Large intestine (tissue), 3 donors: ENCODE measurements around the gene AAK1. TPM values are rescaled to one million over a fixed set of nuclear protein-coding genes. Genes with fewer than 3 reads are reported as not detected.

Experiments
- DNase-seq, 2 donors: peaks; one replicate each; pipeline versions ENCODE4 v3.0.0 to v3.0.0-alpha.2; 2013
- H3K27ac ChIP-seq: one replicate; pipeline ENCODE4 v1.5.1; 2013; ENCODE audit warnings: low read length
- H3K27me3 ChIP-seq: 2 replicates; pipeline ENCODE4 v1.6.1; 2013; ENCODE audit warnings: low read length; ENCODE audit not compliant: control insufficient read depth, insufficient read depth
- H3K36me3 ChIP-seq: 2 replicates; pipeline ENCODE4 v1.6.1; 2013; ENCODE audit warnings: low read length; ENCODE audit not compliant: control insufficient read depth, insufficient read depth
- H3K4me1 ChIP-seq: one replicate; pipeline ENCODE4 v1.6.1; 2013; ENCODE audit warnings: low read length; ENCODE audit not compliant: control insufficient read depth, insufficient read depth
- H3K4me3 ChIP-seq: one replicate; pipeline ENCODE4 v1.5.1; 2013; ENCODE audit warnings: low read length
- H3K9me3 ChIP-seq: one replicate; pipeline ENCODE4 v1.6.1; 2013; ENCODE audit warnings: mild to moderate bottlenecking, low read depth, low read length, moderate library complexity; ENCODE audit not compliant: control insufficient read depth
- WGBS: methylation state at CpG from one replicate; pipeline ENCODE4 v1.1.5; 2013; ENCODE audit warnings: low lambda C conversion rate; ENCODE audit not compliant: insufficient coverage; 5-methylcytosine and 5-hydroxymethylcytosine counted together
- polyA plus RNA-seq: library from polyadenylated mRNA; unstranded; fragments of 120-200 nt; gene quantifications from one replicate; pipeline ENCODE4 v1.2.1, GENCODE V29; 2013

The AAK1 gene
- polyA plus RNA-seq, 1 donor = 18.6 TPM

DNA sequence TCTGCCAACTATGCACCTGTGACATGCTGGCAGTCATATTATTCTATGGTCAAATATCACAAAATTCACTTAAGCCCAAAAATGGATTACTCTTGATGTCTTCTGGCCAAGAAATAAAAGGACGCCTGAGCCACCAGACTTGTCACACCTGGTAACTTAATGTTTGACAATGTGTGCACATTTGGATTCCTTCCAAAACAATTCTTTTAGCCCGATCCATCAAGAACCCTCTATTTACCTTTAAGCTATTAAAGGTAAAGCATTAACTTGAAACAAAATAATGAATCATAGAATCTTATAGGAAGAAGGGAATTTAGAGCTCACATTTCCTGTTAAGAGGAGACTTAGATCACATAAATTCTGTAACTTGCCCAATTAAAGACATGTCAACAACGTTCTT, 159.8 kb downstream of the AAK1 start:
- no peaks in the 10 kb centered on the region for H3K9me3 ChIP-seq
- no peak overlapping the region for H3K4me3 ChIP-seq
- DNase-seq = peak in 1 of 2 donors; percentile 66
- H3K27ac ChIP-seq = peak overlapping the region; percentile 7
- 40% methylated on average over 2 of the region's 3 CpGs for WGBS
- H3K27me3 ChIP-seq = no peaks in the 10 kb centered on the region
- H3K4me1 ChIP-seq = peaks cover 8% of the 10 kb centered on the region
- H3K36me3 ChIP-seq = peaks cover 11% of the 10 kb centered on the region

DNA sequence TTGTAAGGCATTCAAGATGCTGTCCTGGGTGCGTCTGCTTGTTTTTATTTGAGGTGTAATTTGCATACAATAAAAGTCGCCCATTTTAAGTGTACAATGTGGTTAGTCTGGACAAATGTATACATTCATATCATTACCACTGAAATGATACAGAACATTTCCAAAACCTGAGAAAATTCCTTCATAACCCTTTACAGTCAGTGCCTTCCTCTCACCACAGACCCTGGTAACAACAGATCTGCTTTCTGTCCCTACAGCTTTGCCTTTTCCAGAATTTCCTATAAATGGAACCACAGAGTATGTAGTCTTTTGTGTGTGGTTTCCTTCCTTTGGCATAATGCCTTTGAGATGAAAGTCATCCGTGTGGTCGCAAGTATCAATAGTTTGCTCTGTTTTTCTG, 160.5 kb downstream of the AAK1 start:
- no peak overlapping the region for H3K4me3 ChIP-seq
- H3K27ac ChIP-seq = no peak overlapping the region
- H3K4me1 ChIP-seq = peaks cover 8% of the 10 kb centered on the region
- no peaks in the 10 kb centered on the region for H3K27me3 ChIP-seq
- no CpG with 5 or more reads among the region's 4 CpGs for WGBS
- H3K36me3 ChIP-seq = peaks cover 11% of the 10 kb centered on the region
- no peak for DNase-seq
- H3K9me3 ChIP-seq = no peaks in the 10 kb centered on the region

DNA sequence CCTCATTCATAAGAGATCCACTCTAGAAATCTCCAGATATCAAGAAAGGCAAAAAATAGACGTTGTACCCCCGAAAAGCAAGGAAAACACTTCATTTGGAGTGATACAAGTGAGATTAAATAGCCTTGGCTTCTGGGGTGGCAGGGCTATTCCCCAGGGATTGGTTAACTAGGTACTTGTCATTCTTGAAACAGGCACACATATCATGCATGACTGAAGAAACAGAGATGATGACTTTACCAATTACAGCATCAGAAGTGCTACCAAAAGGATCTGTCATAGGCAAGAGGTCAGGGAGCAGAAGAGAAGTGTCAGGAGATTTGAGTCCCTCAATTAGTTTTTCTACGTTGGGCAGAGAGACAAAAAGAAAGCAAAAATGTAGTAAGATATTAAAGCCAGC, 161.1 kb downstream of the AAK1 start:
- Histone ChIP-seq H3K4me1 (peaks cover 8% of the 10 kb centered on the region), H3K27ac (no peak overlapping the region)
- no CpG with 5 or more reads among the region's 3 CpGs for whole genome bisulfite sequencing

DNA sequence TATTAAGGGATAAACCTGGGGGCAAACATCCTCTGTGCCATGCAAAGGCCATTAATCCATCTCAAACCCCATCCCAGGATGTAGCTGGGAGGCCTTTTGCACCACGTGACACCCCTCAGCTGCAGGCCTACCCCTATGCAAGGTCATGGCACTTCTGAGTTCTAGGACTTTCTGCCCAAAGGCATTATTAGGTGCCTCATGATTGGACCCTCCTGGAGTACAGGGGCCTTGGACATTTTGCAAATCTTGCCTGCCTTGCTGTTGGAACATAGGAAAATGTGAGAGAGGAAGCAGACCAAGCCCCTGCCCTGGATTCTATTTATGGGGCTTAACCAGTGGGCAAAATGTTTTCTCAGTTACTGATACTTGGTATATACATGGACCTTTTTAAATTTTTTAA, 162.1 kb downstream of the AAK1 start:
- H3K36me3 ChIP-seq = peaks cover 11% of the 10 kb centered on the region
- H3K9me3 ChIP-seq = no peaks in the 10 kb centered on the region
- no peaks in the 10 kb centered on the region for H3K27me3 ChIP-seq
- peaks cover 8% of the 10 kb centered on the region for H3K4me1 ChIP-seq
- H3K4me3 ChIP-seq = no peak overlapping the region
- WGBS = no CpG with 5 or more reads among the region's 1 CpG
- H3K27ac ChIP-seq = no peak overlapping the region
- DNase-seq = no peak

More for the DNA sequence above, 161.1 kb downstream of the AAK1 start:
- Histone ChIP-seq H3K4me3 (no peak overlapping the region), H3K36me3 (peaks cover 11% of the 10 kb centered on the region), H3K9me3 (no peaks in the 10 kb centered on the region), H3K27me3 (no peaks in the 10 kb centered on the region)
- no peak for DNase-seq

DNA sequence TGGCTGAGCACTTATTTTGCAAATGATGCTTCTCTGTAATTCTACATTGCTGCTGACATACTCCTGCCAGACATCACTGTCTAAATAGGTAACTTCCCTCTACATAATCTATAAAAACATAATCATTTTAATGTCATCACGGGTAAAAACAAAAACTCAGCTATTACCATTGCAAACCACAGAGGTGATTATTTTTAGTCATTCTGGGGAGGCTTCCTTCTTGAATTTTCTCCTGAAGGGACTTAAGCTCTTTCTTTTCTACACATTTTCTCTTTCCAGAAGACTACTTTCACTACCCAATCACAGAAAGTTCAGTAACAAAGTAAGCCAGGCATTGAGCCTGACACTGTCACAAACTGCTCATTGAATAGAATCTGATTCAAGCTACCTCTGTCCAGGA, 165.9 kb downstream of the AAK1 start:
- Histone ChIP-seq H3K36me3 (peaks cover 15% of the 10 kb centered on the region), H3K4me3 (no peak overlapping the region), H3K4me1 (no peaks in the 10 kb centered on the region), H3K27me3 (no peaks in the 10 kb centered on the region), H3K9me3 (no peaks in the 10 kb centered on the region), H3K27ac (no peak overlapping the region)
- DNase-seq = no peak
- WGBS = no CpG with 5 or more reads among the region's 1 CpG

DNA sequence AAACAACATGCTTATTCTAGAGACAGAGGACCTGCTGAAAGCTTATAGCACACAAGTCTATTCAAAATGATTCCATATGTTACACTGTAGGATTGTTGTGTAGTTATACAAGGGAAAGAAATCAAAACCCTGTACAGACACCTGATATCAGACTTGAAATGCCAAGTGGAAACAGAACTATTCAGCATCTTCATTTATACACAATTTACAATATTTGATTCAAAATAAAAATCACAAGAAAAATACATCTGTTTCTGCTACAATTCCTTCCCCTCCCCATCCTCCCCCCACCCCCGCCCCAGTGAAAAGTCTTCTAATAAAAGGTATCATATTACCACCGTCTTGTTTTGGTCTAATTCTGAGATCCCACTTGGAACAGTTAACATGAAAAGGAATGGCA, 168.9 kb downstream of the AAK1 start:
- WGBS = no CpG with 5 or more reads among the region's 2 CpGs
- H3K27ac ChIP-seq = no peak overlapping the region
- no peak for DNase-seq
- peaks cover 7% of the 10 kb centered on the region for H3K36me3 ChIP-seq
- H3K4me1 ChIP-seq = peaks cover 6% of the 10 kb centered on the region
- no peaks in the 10 kb centered on the region for H3K9me3 ChIP-seq
- H3K4me3 ChIP-seq = no peak overlapping the region
- no peaks in the 10 kb centered on the region for H3K27me3 ChIP-seq

DNA sequence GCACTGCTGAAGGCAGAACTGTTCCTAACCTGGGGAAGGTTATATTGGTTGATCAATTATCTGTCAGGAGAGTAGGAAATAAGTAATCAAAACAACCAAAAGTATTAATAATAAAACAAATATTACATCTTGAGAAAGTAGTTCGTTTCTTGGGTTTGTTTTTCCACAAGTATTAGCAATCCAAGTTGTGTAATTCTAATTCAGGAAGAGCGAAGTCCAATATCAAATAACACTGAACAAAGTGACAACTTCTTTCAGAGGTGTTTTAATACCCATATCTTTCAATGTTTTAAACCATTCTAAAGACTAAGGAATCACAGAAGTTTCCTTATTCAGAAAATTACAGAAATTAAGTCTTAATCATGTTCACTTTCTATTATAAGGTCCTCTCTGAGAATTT, 171.7 kb downstream of the AAK1 start:
- WGBS = 13% methylated on average over 1 of the region's 2 CpGs
- H3K36me3 ChIP-seq = peaks cover 4% of the 10 kb centered on the region
- no peak overlapping the region for H3K4me3 ChIP-seq
- H3K9me3 ChIP-seq = no peaks in the 10 kb centered on the region
- peak in 1 of 2 donors; percentile 49 for DNase-seq
- H3K27me3 ChIP-seq = no peaks in the 10 kb centered on the region
- peaks cover 6% of the 10 kb centered on the region for H3K4me1 ChIP-seq
- H3K27ac ChIP-seq = no peak overlapping the region

DNA sequence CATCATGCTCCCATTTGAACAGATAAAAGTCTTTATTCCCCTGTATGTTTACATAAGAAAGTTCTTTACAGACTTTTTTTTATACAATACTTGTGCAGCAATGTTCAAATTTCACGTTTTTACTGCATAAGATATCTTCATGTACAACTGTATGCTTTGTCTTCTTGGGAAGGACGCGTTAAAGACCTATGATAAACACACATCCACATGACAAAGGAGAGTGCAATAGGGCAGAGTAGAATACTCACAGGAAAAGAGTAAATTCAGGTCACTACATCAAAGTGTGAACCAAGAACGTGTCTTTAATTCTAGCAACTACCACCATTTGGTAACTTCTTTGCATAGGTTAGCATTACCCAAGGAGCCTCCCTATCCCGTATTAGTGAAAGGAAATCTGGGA, 172.6 kb downstream of the AAK1 start:
- Histone ChIP-seq H3K27ac (no peak overlapping the region), H3K9me3 (no peaks in the 10 kb centered on the region), H3K36me3 (peaks cover 6% of the 10 kb centered on the region), H3K27me3 (no peaks in the 10 kb centered on the region), H3K4me3 (no peak overlapping the region), H3K4me1 (peaks cover 6% of the 10 kb centered on the region)
- WGBS = 8% methylated on average over 2 of the region's 5 CpGs
- DNase-seq = peak; percentile 36 to 73

DNA sequence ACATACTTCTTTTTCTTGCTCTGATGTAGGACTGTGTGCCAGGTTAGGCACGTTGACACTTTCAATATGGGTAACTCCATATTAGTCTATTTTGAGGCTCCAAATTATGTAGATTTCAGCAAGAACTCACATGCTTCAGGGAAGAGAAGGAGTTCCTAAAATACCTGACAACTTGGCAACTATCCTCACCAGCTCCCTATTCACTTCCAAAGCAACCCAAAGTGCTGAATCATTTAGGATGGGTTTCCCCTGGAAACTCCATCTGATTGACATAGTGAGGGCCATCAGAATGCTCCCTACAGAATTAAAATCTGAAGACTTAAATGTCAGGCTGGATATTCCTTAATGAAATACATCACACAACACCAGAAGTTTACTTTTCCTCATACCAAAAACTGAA, 173.8 kb downstream of the AAK1 start:
- no peak overlapping the region for H3K4me3 ChIP-seq
- H3K36me3 ChIP-seq = peaks cover 11% of the 10 kb centered on the region
- DNase-seq = no peak
- no peak overlapping the region for H3K27ac ChIP-seq
- peaks cover 6% of the 10 kb centered on the region for H3K4me1 ChIP-seq
- no peaks in the 10 kb centered on the region for H3K27me3 ChIP-seq
- WGBS = 100% methylated on average over 1 of the region's 1 CpG
- no peaks in the 10 kb centered on the region for H3K9me3 ChIP-seq

DNA sequence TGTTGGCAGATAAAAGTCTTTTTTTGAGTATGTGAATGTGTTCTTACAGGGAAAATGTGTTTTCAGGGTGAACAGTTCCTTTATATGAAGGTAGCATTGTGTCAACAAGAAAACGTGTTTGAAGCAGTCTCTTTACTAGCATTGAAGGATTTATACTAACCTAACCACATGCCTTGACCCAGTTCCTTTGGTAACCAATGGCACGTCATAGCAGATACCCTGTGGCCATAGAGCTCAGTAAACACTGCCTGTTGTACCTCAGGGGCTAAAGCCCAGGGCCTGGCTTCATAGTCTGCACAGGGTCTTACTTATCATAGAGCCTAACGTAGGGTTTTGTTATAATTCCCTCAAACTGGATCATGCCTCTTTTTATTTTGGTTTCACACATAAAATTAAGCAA, 174.2 kb downstream of the AAK1 start:
- H3K4me3 ChIP-seq = no peak overlapping the region
- no CpG with 5 or more reads among the region's 3 CpGs for WGBS
- no peaks in the 10 kb centered on the region for H3K9me3 ChIP-seq
- H3K4me1 ChIP-seq = peaks cover 6% of the 10 kb centered on the region
- DNase-seq = no peak
- H3K27me3 ChIP-seq = no peaks in the 10 kb centered on the region
- H3K36me3 ChIP-seq = peaks cover 11% of the 10 kb centered on the region
- H3K27ac ChIP-seq = no peak overlapping the region

DNA sequence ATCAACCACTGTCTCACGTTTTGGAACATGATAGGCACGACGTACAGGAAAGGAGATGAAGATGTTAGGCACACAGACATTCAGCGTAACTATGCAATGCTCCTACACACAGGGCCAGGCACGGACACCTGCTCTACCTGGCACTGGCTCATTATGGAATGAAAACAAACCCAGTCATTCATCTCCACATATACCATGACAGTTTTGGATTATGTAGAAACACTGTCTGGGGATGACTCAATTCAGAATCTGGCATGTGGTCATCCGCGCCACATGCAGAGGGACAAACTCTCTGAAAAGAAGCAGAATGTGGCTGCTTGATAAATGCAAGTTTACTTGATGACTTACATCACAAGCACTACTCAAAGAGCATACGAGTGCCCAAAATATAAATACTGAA, 176.8 kb downstream of the AAK1 start:
- peaks cover 6% of the 10 kb centered on the region for H3K4me1 ChIP-seq
- no peak overlapping the region for H3K27ac ChIP-seq
- WGBS = 93% methylated on average over 3 of the region's 8 CpGs
- no peak overlapping the region for H3K4me3 ChIP-seq
- H3K27me3 ChIP-seq = no peaks in the 10 kb centered on the region
- peaks cover 11% of the 10 kb centered on the region for H3K36me3 ChIP-seq
- no peaks in the 10 kb centered on the region for H3K9me3 ChIP-seq
- no peak for DNase-seq
